ENCODE data around the gene CEP152. TPM values are rescaled to one million over a fixed set of nuclear protein-coding genes. Genes with fewer than 3 reads are reported as not detected.
"Not testable (repeated sequence)": the region's sequence is repeated elsewhere in the genome, so short reads cannot be mapped to it uniquely, and the experiment has no call there.

The CEP152 gene
- total RNA-seq (1 to 10 TPM; 6.2 to 6.6 TPM), polyA plus RNA-seq (ENCODE audit: insufficient read length in 2 of 2) (1 to 10 TPM; 3.6 to 4.2 TPM)
- long read RNA-seq, donor 1: 0 reads
- long read RNA-seq, donor 2: 0 reads
- long read RNA-seq, donor 3: 0 reads
- long read RNA-seq, donor 4, partial matches to known transcripts: 6 of 7 reads
- long read RNA-seq, donor 4, other reads (novel, unspliced or antisense): 0 of 7 reads

GRCh38 chr15:48810414-48811324 lies at the start of gene CEP152:
TSS of gene CEP152 (minus strand) at chr15:48811069. CDS start at chr15:48805649, 5,420 bp downstream.
- H3K27me3 ChIP-seq (ENCODE audit: control insufficient read depth, insufficient read depth, low read length): no peaks in the 10 kb centered on the region
- no peaks in the 10 kb centered on the region for H3K36me3 ChIP-seq (ENCODE audit: control insufficient read depth, insufficient read depth, low read length)
- DNase-seq (ENCODE audit: low read depth in 4 of 6, low spot score in 6 of 6): peak; percentile 95 to 100 (median 98)
- under 1% methylated on average over 51 of the region's 51 CpGs for WGBS (ENCODE audit: insufficient coverage)
- H3K4me1 ChIP-seq (ENCODE audit: control insufficient read depth, insufficient read depth, low read length): peaks cover 8% of the 10 kb centered on the region
- no peaks in the 10 kb centered on the region for H3K9me3 ChIP-seq (ENCODE audit: control insufficient read depth, insufficient read depth, low read length)
- peak within 1 kb of the TSS; percentile 26 for H3K27ac ChIP-seq (ENCODE audit: low read depth, low read length)
- H3K4me3 ChIP-seq (ENCODE audit: low read depth, low read length): peak within 1 kb of the TSS; percentile 89

GRCh38 chr15:48859426-48859825 lies 48.6 kb upstream of the CEP152 start:
- Histone ChIP-seq H3K27ac (ENCODE audit: low read depth, low read length) (no peak overlapping the region), H3K9me3 (ENCODE audit: control insufficient read depth, insufficient read depth, low read length) (no peaks in the 10 kb centered on the region), H3K4me1 (ENCODE audit: control insufficient read depth, insufficient read depth, low read length) (no peaks in the 10 kb centered on the region), H3K36me3 (ENCODE audit: control insufficient read depth, insufficient read depth, low read length) (no peaks in the 10 kb centered on the region), H3K4me3 (ENCODE audit: low read depth, low read length) (no peak overlapping the region), H3K27me3 (ENCODE audit: control insufficient read depth, insufficient read depth, low read length) (no peaks in the 10 kb centered on the region)
- DNase-seq (ENCODE audit: low read depth in 4 of 6, low spot score in 6 of 6): no peak
- WGBS (ENCODE audit: insufficient coverage): no CpG with 5 or more reads among the region's 2 CpGs

- H3K27me3 ChIP-seq (ENCODE audit: control insufficient read depth, insufficient read depth, low read length): no peaks in the 10 kb centered on the region
- no CpG with 5 or more reads among the region's 2 CpGs for WGBS (ENCODE audit: insufficient coverage)
- H3K27ac ChIP-seq (ENCODE audit: low read depth, low read length): no peak overlapping the region
- H3K4me1 ChIP-seq (ENCODE audit: control insufficient read depth, insufficient read depth, low read length): no peaks in the 10 kb centered on the region
- no peaks in the 10 kb centered on the region for H3K36me3 ChIP-seq (ENCODE audit: control insufficient read depth, insufficient read depth, low read length)
- no peak overlapping the region for H3K4me3 ChIP-seq (ENCODE audit: low read depth, low read length)
- no peaks in the 10 kb centered on the region for H3K9me3 ChIP-seq (ENCODE audit: control insufficient read depth, insufficient read depth, low read length)
- no peak for DNase-seq (ENCODE audit: low read depth in 4 of 6, low spot score in 6 of 6)
Observed at GRCh38 chr15:48858401-48858800, 47.5 kb upstream of the CEP152 start.

GRCh38 chr15:48856942-48857341 lies 46.1 kb upstream of the CEP152 start:
- Histone ChIP-seq H3K36me3 (ENCODE audit: control insufficient read depth, insufficient read depth, low read length) (no peaks in the 10 kb centered on the region), H3K4me3 (ENCODE audit: low read depth, low read length) (no peak overlapping the region), H3K4me1 (ENCODE audit: control insufficient read depth, insufficient read depth, low read length) (no peaks in the 10 kb centered on the region), H3K27ac (ENCODE audit: low read depth, low read length) (no peak overlapping the region), H3K27me3 (ENCODE audit: control insufficient read depth, insufficient read depth, low read length) (no peaks in the 10 kb centered on the region), H3K9me3 (ENCODE audit: control insufficient read depth, insufficient read depth, low read length) (no peaks in the 10 kb centered on the region)
- 57% methylated on average over 1 of the region's 2 CpGs for WGBS (ENCODE audit: insufficient coverage)
- DNase-seq (ENCODE audit: low read depth in 4 of 6, low spot score in 6 of 6): no peak

- WGBS (ENCODE audit: insufficient coverage): 55% methylated on average over 1 of the region's 6 CpGs
- no peak overlapping the region for H3K27ac ChIP-seq (ENCODE audit: low read depth, low read length)
Observed at GRCh38 chr15:48855501-48856440, 44.9 kb upstream of the CEP152 start.

GRCh38 chr15:48854434-48854833 lies 43.6 kb upstream of the CEP152 start:
- H3K27ac ChIP-seq (ENCODE audit: low read depth, low read length); DNase-seq (ENCODE audit: low read depth in 4 of 6, low spot score in 6 of 6); H3K36me3 ChIP-seq (ENCODE audit: control insufficient read depth, insufficient read depth, low read length); H3K4me1 ChIP-seq (ENCODE audit: control insufficient read depth, insufficient read depth, low read length); H3K9me3 ChIP-seq (ENCODE audit: control insufficient read depth, insufficient read depth, low read length); H3K27me3 ChIP-seq (ENCODE audit: control insufficient read depth, insufficient read depth, low read length); H3K4me3 ChIP-seq (ENCODE audit: low read depth, low read length): not testable (repeated sequence)
- WGBS (ENCODE audit: insufficient coverage): no CpG with 5 or more reads among the region's 3 CpGs

More at GRCh38 chr15:48855501-48856440, 44.9 kb upstream of the CEP152 start:
- H3K36me3 ChIP-seq (ENCODE audit: control insufficient read depth, insufficient read depth, low read length): no peaks in the 10 kb centered on the region
- no peaks in the 10 kb centered on the region for H3K27me3 ChIP-seq (ENCODE audit: control insufficient read depth, insufficient read depth, low read length)
- H3K4me3 ChIP-seq (ENCODE audit: low read depth, low read length): no peak overlapping the region
- no peaks in the 10 kb centered on the region for H3K4me1 ChIP-seq (ENCODE audit: control insufficient read depth, insufficient read depth, low read length)
- peak in 2 of 6 donors; percentile 29 to 43 for DNase-seq (ENCODE audit: low read depth in 4 of 6, low spot score in 6 of 6)
- no peaks in the 10 kb centered on the region for H3K9me3 ChIP-seq (ENCODE audit: control insufficient read depth, insufficient read depth, low read length)

- Histone ChIP-seq H3K27me3 (ENCODE audit: control insufficient read depth, insufficient read depth, low read length) (no peaks in the 10 kb centered on the region), H3K4me3 (ENCODE audit: low read depth, low read length) (no peak overlapping the region), H3K36me3 (ENCODE audit: control insufficient read depth, insufficient read depth, low read length) (no peaks in the 10 kb centered on the region), H3K9me3 (ENCODE audit: control insufficient read depth, insufficient read depth, low read length) (no peaks in the 10 kb centered on the region), H3K27ac (ENCODE audit: low read depth, low read length) (no peak overlapping the region), H3K4me1 (ENCODE audit: control insufficient read depth, insufficient read depth, low read length) (no peaks in the 10 kb centered on the region)
- DNase-seq (ENCODE audit: low read depth in 4 of 6, low spot score in 6 of 6): no peak
Observed at GRCh38 chr15:48851956-48852355, 41.1 kb upstream of the CEP152 start.

- Histone ChIP-seq H3K27me3 (ENCODE audit: control insufficient read depth, insufficient read depth, low read length) (no peaks in the 10 kb centered on the region), H3K27ac (ENCODE audit: low read depth, low read length) (no peak overlapping the region), H3K4me1 (ENCODE audit: control insufficient read depth, insufficient read depth, low read length) (no peaks in the 10 kb centered on the region), H3K9me3 (ENCODE audit: control insufficient read depth, insufficient read depth, low read length) (no peaks in the 10 kb centered on the region), H3K36me3 (ENCODE audit: control insufficient read depth, insufficient read depth, low read length) (no peaks in the 10 kb centered on the region), H3K4me3 (ENCODE audit: low read depth, low read length) (no peak overlapping the region)
- WGBS (ENCODE audit: insufficient coverage): 79% methylated on average over 2 of the region's 2 CpGs
- no peak for DNase-seq (ENCODE audit: low read depth in 4 of 6, low spot score in 6 of 6)
Observed at GRCh38 chr15:48850648-48851047, 39.8 kb upstream of the CEP152 start.

GRCh38 chr15:48845123-48845522 lies 34.3 kb upstream of the CEP152 start:
- no peak overlapping the region for H3K4me3 ChIP-seq (ENCODE audit: low read depth, low read length)
- no peaks in the 10 kb centered on the region for H3K9me3 ChIP-seq (ENCODE audit: control insufficient read depth, insufficient read depth, low read length)
- no peak for DNase-seq (ENCODE audit: low read depth in 4 of 6, low spot score in 6 of 6)
- WGBS (ENCODE audit: insufficient coverage): no CpG with 5 or more reads among the region's 1 CpG
- no peaks in the 10 kb centered on the region for H3K4me1 ChIP-seq (ENCODE audit: control insufficient read depth, insufficient read depth, low read length)
- H3K27me3 ChIP-seq (ENCODE audit: control insufficient read depth, insufficient read depth, low read length): no peaks in the 10 kb centered on the region
- H3K36me3 ChIP-seq (ENCODE audit: control insufficient read depth, insufficient read depth, low read length): no peaks in the 10 kb centered on the region
- no peak overlapping the region for H3K27ac ChIP-seq (ENCODE audit: low read depth, low read length)
